AG10803 (cell line): ENCODE measurements around the gene RAC3.

Source experiments
- DNase-seq: peaks from one replicate; pipeline ENCODE4 v3.0.0; 2010; ENCODE audit warnings: low read depth
- H3K4me3 ChIP-seq: 2 replicates; pipeline ENCODE4 v1.5.1; 2011; ENCODE audit warnings: mild to moderate bottlenecking, low read length, control low read depth
- CTCF ChIP-seq: conservative IDR thresholded peaks from 2 replicates; pipeline ENCODE4 v1.5.1; 2011; ENCODE audit warnings: mild to moderate bottlenecking, low read length, control low read depth, inconsistent platforms

Gene RAC3

GRCh38 chr17:82064433-82065192 is 33.1 kb downstream of the RAC3 start:
- DNase-seq: no peak
- peak overlapping the region; percentile 81 for H3K4me3 ChIP-seq
- no peak for TF ChIP-seq CTCF

GRCh38 chr17:82065193-82065637 is 33.7 kb downstream of the RAC3 start:
- DNase-seq: peak; percentile 25
- TF ChIP-seq CTCF: no peak
- H3K4me3 ChIP-seq: peak overlapping the region; percentile 81

- peak within 1 kb of the TSS; percentile 81 for H3K4me3 ChIP-seq
- DNase-seq: peak; percentile 58
- TF ChIP-seq CTCF: no peak
These were observed 34.3 kb downstream of the RAC3 start, which contains the start of gene DUS1L for GRCh38 chr17:82065638-82066303. Gene DUS1L, minus strand, starts transcription at chr17:82065804. Its CDS starts 745 bp downstream, at chr17:82065059.

- no peak for TF ChIP-seq CTCF
- H3K4me3 ChIP-seq: no peak overlapping the region
- DNase-seq: no peak
These were observed 39.1 kb downstream of the RAC3 start for GRCh38 chr17:82070611-82071010.

DNA sequence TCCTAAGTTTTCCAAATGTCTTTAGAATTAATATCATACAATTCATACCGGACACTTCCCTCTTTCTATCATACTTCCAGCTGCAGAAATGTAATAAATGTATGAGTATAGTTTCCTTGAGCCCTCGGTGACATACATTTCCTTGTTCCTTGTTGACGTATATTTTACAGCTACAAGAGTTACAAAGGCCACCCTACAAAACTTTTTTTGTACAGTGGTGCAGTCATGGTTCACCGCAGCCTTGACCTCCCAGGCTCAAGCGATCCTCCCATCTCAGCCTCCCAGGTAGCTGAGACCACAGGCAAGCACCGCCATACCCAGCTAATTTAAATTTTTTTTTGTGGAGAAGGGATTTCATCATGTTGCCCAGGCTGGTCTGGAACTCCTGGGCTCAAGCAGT is 41.3 kb downstream of the RAC3 start:
- no peak overlapping the region for H3K4me3 ChIP-seq
- no peak for DNase-seq
- TF ChIP-seq CTCF: no peak

- TF ChIP-seq CTCF: no peak
These were observed 42.0 kb downstream of the RAC3 start for GRCh38 chr17:82073446-82073845.

More at GRCh38 chr17:82073446-82073845, 42.0 kb downstream of the RAC3 start:
- DNase-seq: no peak
- no peak overlapping the region for H3K4me3 ChIP-seq
